ENCODE results near the gene RNF166. TPM values are rescaled to one million over a fixed set of nuclear protein-coding genes. Genes with fewer than 3 reads are reported as not detected.

Gene RNF166
- polyA plus RNA-seq, 2 donors, result 5.2 to 11.7 TPM

Other genes starting within 250 kb of the RNF166 start
- gene ZC3H18, start 136.0 kb downstream of the RNF166 start, polyA plus RNA-seq, result 10 to 100 TPM; 19.1 to 24.5 TPM
- under 1 TPM; 0.07 to 0.59 TPM for gene IL17C, start 67.8 kb downstream of the RNF166 start, polyA plus RNA-seq
- 10 to 100 TPM; 58.5 to 67.8 TPM for gene CYBA, start 55.4 kb downstream of the RNF166 start, polyA plus RNA-seq
- gene MVD, start 43.3 kb downstream of the RNF166 start, polyA plus RNA-seq, result 100 to 1,000 TPM in 1 of 2 donors, 10 to 100 TPM in 1; 92.5 to 149 TPM
- under 1 TPM; 0.24 to 0.28 TPM for gene SNAI3, start 19.9 kb downstream of the RNF166 start, polyA plus RNA-seq
- gene CTU2, start 95 bp upstream of the RNF166 start, polyA plus RNA-seq, result 10 to 100 TPM; 10.4 to 11.0 TPM
- gene PIEZO1, start 78.8 kb upstream of the RNF166 start, polyA plus RNA-seq, result 100 to 1,000 TPM; 102 to 172 TPM
- gene CDT1, start 97.4 kb upstream of the RNF166 start, polyA plus RNA-seq, result 1 to 10 TPM; 5.8 to 9.9 TPM
- 100 to 1,000 TPM; 137 to 223 TPM for gene APRT, start 105.5 kb upstream of the RNF166 start, polyA plus RNA-seq
- 10 to 100 TPM; 10.7 to 20.4 TPM for gene GALNS, start 150.5 kb upstream of the RNF166 start, polyA plus RNA-seq
- 10 to 100 TPM; 42.8 to 44.1 TPM for gene TRAPPC2L, start 150.7 kb upstream of the RNF166 start, polyA plus RNA-seq
- under 1 TPM; 0.04 to 0.14 TPM for gene PABPN1L, start 160.3 kb upstream of the RNF166 start, polyA plus RNA-seq

All from esophagus (tissue), 2 donors.